G401 (cell line): ENCODE measurements around the gene KDSR. TPM values are rescaled to one million over a fixed set of nuclear protein-coding genes. Genes with fewer than 3 reads are reported as not detected.

Source experiments
- DNase-seq: peaks from one replicate; pipeline ENCODE4 v3.0.0-alpha.2; 2015; ENCODE audit warnings: low spot score
- in situ Hi-C: cut with HindIII; loops from 2 replicates; pipeline ENCODE4 v1.10.0; 2016; ENCODE audit warnings: low sequenced_read_pairs, mixed read lengths
- total RNA-seq: library from RNA; depleted of rRNA; stranded (reverse); fragments of >200 nt; shearing (Covaris generic); gene quantifications from 2 replicates; pipeline ENCODE4 v1.2.3, GENCODE V29; 2014

Gene KDSR
- total RNA-seq, 1 experiment from 2014 or later: 23.3 TPM

DNA sequence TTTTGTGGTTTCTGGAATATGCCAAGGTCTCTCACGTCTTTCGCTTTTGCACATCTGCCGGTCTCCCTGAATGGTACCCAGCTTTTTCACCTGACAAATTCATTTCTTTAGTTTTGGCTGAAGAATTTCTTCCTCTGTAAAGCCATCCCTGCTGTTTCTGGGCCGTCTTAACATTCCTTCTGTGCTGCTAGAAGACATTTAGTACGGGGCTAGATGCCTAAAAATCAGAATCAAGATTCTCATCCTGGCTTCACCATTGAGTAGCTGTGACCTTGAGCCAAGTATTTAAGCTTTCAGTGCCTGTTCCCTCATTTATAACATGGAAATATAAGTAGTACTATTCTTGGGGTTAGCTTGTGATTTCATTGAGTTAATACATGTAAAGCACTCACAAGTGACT, 41.0 kb downstream of the KDSR start:
- DNase-seq: no peak
- in situ Hi-C loops: no loop called here

DNA sequence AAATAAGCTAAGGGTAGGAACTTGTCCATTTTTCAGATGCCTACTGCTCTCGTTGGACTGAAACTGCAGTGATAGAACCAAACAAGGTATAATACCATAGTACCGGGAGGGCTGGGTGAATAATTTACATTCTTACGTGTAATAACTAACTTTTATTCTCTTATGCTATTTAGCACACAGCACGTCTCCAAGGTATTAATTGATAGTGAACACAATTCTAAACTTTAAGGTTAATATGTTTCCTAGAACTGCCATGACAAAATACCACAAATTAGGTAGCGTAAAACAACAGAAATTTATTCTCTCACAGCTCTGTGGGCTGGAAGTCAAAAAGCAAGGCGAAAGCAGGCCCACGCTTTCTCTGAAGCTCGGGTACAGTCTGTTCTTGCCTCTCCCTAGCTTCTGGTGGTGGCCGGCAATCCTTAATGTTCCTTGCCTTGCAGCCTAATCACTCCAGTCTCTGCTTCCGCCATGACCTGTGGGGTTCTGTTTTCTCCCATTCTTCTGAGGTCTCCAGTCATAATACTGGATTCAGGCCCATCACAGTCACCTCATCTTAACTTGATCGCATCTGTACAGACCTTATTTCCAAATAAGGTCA, 41.8 kb downstream of the KDSR start:
- no peak for DNase-seq
- in situ Hi-C loops: no loop called here

GRCh38 chr18:63322908-63323634, 43.9 kb downstream of the KDSR start:
- peak; percentile 83 for DNase-seq
- in situ Hi-C loops: loop anchor here (25.0 kb wide), 1 partner anchor 186 kb away; no protein-coding TSS in a partner anchor

GRCh38 chr18:63322206-63322605, 44.8 kb downstream of the KDSR start:
- in situ Hi-C loops: loop anchor here (25.0 kb wide), 1 partner anchor 185 kb away; no protein-coding TSS in a partner anchor
- no peak for DNase-seq

DNA sequence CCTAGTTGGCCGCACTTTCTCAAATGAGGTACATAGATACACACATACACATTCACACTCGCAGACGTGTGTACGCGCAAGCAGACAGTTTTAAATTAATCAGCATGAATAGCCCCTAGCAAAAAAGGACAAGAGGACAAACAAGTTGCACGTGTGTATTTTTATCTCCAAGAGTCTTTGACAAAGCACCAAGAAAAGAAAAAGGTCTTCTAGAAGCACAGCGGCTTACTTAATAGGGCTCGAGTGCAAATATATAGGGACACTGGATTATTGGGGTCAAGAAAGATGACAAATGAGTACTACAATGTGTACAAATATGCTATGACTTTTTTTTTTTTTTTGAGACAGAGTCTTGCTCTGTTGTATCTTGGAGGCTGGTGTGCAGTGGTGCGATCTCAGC, 45.7 kb downstream of the KDSR start:
- in situ Hi-C loops: loop anchor here (25.0 kb wide), 1 partner anchor 184 kb away; no protein-coding TSS in a partner anchor
- no peak for DNase-seq

DNA sequence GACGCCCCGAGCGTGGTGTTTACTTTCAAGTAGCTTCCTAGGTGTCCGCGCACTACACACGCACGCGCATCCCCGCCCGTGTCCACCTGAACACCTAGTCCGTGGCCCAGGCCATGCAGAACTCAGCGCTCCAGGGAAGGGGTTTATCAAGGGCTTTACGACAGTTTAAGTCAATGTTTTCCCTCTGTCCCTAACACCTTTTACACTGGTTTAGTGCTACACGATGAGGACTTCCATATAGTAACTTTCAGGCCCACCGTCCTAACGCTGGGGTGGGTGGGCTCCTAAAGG, 46.1 kb downstream of the KDSR start:
- DNase-seq: peak; percentile 37
- in situ Hi-C loops: loop anchor here (25.0 kb wide), 1 partner anchor 184 kb away; no protein-coding TSS in a partner anchor

DNA sequence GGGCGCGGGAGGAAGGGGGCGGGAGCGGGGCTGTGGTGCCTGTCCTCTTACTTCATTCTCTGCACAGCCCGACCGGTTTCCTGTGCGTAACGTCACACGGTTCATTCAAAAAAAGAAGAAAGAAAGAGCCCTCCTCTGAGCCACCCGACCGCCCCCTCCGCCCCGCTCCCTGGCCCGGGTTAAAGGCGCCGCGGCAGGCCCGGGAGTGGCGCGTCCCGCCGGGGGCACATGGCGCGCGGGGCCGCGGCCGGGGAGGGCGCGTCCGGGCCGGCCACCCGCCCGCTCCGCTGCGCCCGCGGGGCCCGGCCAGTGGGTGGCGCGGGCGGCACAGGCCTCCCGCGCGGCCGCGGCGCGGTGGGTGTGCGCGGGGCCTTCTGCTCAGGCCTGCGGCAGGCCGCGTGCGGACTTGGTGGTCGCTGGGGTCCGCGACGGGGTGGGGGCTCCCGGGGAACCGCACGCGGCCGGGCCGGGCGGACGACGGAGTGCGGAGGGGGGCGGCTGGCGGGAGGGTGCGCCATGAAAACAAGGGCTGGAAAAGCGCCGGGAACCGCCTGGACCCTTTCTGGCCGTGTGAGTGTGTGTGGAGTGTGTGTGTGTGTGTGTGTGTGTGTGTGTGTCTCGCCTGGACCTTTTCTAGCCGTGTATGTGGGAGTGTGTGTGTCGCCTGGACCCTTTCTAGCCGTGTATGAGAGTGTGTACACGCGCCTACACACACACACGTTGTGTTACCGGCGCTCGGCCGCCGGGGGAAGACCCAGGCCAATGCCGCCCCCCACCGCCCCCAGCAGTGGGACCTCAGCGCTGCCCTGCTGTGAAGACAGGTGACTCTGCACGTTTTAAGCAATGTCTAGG, 46.7 kb downstream of the KDSR start:
- in situ Hi-C loops: loop anchor here (25.0 kb wide), 1 partner anchor 183 kb away; no protein-coding TSS in a partner anchor
- peak; percentile 81 for DNase-seq

GRCh38 chr18:63319383-63320122, 47.5 kb downstream of the KDSR start, which contains the start of gene BCL2:
BCL2 (minus strand) TSS chr18:63319769.
- DNase-seq: peak; percentile 55

GRCh38 chr18:63318889-63319382, 48.1 kb downstream of the KDSR start:
- no peak for DNase-seq
- in situ Hi-C loops: loop anchor here (25.0 kb wide), 1 partner anchor 182 kb away; no protein-coding TSS in a partner anchor

More at GRCh38 chr18:63319383-63320122, 47.5 kb downstream of the KDSR start, which contains the start of gene BCL2:
- in situ Hi-C loops: loop anchor here (25.0 kb wide), 1 partner anchor 182 kb away; no protein-coding TSS in a partner anchor

DNA sequence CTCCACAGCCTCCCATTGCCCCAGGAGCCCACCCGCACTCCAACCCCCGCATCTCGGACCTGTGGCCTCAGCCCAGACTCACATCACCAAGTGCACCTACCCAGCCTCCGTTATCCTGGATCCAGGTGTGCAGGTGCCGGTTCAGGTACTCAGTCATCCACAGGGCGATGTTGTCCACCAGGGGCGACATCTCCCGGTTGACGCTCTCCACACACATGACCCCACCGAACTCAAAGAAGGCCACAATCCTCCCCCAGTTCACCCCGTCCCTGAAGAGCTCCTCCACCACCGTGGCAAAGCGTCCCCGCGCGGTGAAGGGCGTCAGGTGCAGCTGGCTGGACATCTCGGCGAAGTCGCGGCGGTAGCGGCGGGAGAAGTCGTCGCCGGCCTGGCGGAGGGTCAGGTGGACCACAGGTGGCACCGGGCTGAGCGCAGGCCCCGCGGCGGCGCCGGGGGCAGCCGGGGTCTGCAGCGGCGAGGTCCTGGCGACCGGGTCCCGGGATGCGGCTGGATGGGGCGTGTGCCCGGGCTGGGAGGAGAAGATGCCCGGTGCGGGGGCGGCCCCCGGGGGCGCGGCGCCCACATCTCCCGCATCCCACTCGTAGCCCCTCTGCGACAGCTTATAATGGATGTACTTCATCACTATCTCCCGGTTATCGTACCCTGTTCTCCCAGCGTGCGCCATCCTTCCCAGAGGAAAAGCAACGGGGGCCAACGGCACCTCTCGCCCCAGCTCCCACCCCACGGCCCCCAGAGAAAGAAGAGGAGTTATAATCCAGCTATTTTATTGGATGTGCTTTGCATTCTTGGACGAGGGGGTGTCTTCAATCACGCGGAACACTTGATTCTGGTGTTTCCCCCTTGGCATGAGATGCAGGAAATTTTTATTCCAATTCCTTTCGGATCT, 48.8 kb downstream of the KDSR start:
- in situ Hi-C loops: loop anchor here (25.0 kb wide), 1 partner anchor 181 kb away; no protein-coding TSS in a partner anchor

DNA sequence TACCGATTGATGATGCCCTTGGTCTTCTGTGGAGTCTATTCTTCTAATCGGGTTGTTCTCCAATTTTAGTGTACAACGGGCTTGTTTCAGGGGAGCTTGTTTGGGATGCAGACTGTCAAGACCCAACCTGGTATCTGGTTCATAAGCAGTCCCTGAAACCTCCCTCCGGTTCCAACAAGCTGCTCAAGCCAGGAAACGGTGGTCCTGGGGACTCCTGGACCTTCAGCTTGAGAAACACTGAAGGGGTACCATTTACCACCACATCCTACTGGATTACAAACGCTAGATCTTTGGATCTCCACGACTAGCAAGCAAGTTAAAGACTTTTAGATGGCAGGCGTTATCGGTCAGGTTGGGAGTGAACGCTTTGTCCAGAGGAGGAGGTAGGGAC, 49.5 kb downstream of the KDSR start:
- in situ Hi-C loops: loop anchor here (25.0 kb wide), 1 partner anchor 180 kb away; no protein-coding TSS in a partner anchor
- no peak for DNase-seq

More for the DNA sequence above, 48.8 kb downstream of the KDSR start:
- peak; percentile 64 for DNase-seq

DNA sequence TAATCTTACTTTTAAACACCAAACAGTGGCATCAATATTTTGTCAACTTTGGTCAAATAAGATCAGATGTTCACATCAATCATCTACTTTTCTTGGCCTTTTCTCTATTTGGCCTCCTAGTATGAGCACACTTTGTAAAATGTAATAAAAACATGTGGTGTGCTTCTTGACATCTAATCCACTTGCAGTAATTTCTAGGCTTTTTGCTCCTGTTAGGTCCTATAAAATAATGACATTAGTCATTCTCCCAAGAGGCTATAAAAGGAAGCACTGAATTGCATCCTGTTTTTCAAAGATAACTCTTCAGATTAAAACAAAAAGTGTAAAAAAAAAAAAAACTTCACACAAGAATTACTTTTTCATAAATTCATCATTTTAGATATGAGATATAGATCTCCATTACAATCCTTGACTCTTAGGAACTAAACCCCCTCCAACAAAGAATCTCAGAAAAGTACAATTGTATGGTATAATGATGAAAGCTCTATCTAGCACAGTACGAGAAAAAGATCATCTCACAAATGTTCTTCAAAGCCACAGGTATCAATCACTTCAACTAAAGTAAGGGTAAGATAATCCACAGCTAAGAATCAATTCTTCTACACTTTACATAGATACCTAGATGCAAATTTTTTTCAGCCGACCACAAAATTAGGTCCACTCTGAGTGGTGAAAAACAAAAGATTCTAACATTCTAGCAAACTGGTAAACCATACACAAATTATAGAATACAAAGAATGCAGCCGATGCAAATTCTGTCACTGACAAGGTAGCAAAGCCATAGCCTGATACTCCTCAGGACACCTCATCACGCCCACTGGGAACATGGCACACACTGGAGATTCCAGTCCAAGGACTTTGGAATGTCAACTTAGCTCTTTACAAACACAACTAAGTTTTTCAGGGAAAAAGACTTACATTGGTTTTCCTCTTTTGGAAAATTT, 50.1 kb downstream of the KDSR start:
- in situ Hi-C loops: loop anchor here (25.0 kb wide), 1 partner anchor 180 kb away; no protein-coding TSS in a partner anchor
- DNase-seq: no peak

DNA sequence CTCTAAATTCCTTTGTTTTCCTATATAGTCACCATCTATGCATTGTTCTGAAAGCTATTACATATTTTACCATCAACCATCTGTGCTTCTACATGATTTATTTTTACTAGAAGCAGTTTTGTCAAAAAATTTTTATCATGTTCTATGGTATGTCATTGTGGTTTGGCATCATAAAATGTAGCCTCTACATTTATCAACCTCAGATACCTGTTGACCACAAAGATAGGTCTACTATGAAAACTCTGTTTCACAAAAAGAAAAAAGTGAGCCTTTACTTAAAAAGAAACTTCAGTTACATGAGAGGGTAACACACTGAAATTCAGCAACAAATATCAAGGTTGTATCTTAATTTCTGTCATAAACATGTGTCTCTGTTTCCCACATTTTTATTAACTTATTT, 51.1 kb downstream of the KDSR start:
- DNase-seq: no peak
- in situ Hi-C loops: loop anchor here (25.0 kb wide), 1 partner anchor 179 kb away; no protein-coding TSS in a partner anchor

DNA sequence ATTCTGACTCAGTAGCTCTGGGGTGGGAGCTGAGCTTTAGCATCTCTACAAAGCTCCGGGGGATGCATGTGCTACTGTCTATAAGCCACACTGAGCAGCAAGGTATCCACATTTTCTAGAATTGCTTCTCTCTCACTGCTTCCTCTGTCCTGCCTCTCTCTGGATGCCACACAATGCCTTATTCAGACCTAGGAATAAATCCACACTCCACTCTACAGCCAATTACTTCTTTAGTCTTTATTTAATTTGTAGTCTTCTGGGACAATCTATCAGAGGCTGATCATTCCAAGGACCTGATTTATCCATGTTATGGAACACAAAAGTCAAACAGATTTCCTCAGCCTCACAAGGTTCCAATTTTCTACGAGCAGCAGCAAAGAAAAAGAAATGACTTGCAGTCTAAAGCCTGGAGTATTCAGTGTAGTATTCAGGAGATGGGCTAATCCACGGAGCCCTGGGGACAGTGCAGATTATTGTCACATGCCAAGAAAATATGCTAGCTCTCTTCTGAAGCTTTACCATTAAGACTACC, 51.8 kb downstream of the KDSR start:
- DNase-seq: no peak
- in situ Hi-C loops: loop anchor here (25.0 kb wide), 1 partner anchor 178 kb away; no protein-coding TSS in a partner anchor

DNA sequence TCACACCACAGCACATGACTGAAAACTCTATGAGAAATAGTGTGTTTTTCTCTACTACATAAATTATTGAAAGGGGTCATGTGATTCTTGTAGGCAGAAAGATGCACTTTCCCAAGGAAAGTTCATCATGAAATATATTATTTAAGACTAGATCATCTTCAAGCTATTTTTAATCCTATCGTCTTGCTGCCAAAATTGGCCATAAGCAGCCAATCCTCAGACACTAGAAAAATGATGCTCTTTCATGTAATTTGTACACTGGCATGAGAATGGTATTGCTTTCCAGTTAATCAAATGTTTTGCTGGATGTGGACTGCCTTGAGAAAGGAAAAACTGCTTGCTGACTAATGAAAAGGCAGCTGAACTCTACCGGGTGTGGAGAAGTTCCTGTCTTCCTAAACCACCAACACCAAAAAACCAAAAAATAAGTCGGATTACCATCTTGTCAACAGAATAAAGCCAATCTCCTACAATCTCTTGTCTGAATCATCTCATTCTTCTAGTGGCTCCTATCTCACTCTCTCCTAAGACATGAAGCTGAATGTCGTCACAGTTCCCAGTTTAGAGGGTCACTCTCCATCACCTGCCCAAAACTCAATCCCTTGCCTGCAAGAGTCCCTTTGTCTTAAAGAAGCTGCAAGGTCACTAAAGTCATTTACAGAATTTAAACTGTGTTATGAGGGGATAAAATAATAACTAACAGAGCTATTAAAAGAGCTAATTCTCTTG, 52.8 kb downstream of the KDSR start:
- no peak for DNase-seq
- in situ Hi-C loops: loop anchor here (25.0 kb wide), 1 partner anchor 177 kb away; no protein-coding TSS in a partner anchor
